ENCODE results near the gene SBK2. TPM values are rescaled to one million over a fixed set of nuclear protein-coding genes. Genes with fewer than 3 reads are reported as not detected.
A peak's percentile ranks its signal among the peaks of the same experiment; 100 is the strongest.

SBK2 gene
- total and polyA plus RNA-seq, 9 of the 15 experiments (the other 6 are each of a cell fraction or from before 2014, with no cell fraction given), result not detected

- TF ChIP-seq ZNF280B (CRISPR knock-in tag; IDR thresholded peaks at IDR 0.05) (no peak), ZNF121 (CRISPR knock-in tag; conservative IDR thresholded peaks at IDR 0.05) (no peak)
Observed at GRCh38 chr19:55486971-55487923, 49.7 kb downstream of the SBK2 start (continued).

DNA sequence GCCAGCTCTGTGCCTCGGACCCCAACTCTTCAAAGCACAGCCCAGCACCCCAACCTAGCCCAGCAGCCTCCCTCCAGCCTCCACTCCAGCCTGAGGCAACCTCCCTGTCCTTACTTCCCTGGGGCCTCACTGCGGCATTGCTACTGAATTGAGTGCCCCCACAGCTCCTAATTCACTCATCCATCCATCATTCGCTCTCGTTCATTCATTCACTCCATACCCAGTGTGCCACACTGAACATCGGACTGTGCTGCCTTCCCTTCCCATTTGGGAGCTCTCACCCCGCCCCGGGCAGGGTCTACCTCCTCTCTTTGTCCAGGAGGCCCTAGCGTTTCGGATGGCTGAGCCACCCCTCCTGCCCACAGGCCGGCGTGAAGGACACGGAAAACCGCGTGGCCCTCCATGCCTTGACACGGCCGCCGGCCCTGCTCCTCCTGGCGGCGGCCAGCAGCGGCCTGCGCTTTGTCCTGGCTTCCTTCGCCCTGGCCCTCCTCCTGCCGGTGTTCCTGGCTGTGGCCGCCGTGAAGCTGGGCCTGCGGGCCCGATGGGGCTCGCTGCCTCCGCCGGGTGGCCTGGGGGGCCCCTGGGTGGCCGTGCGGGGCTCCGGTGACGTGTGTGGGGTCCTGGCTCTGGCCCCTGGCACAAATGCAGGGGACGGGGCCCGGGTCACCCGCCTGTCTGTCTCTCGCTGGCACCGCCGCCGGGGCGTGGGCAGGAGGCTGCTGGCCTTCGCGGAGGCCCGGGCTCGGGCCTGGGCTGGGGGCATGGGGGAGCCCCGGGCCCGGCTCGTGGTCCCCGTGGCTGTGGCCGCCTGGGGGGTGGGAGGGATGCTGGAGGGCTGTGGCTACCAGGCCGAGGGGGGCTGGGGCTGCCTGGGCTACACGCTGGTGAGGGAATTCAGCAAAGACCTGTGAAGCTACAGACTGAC, 50.6 kb downstream of the SBK2 start:
- ChIA-PET POLR2A (interaction anchor here (0.5 to 3.6 kb wide), 6 partner anchors 10 to 666 kb away, joined by 3 to 30 read pairs (median 4); partner anchors contain the start of gene ZNF628), CTCF (ENCODE audit: low intra/inter-chr PET ratio) (no interaction called here)
- Histone ChIP-seq H3K4me3 (peak overlapping the region; percentile 80; the same call in 1 of the 2 replicates), H2AFZ (ENCODE audit: low read depth, low read length) (no peak overlapping the region), H3K79me2 (ENCODE audit: control insufficient read depth, insufficient read depth, low read length) (peaks cover 12% of the 10 kb centered on the region; the same call in 2 of the 3 replicates), H3K9me3 (replicated peaks; ENCODE audit: control insufficient read depth, insufficient read depth, low read depth, low read length) (no peaks in the 10 kb centered on the region), H3K27me3 (ENCODE audit: control insufficient read depth in 2 of 2, insufficient read depth in 2 of 2, low read length in 2 of 2) (no peaks in the 10 kb centered on the region), H3K36me3 (ENCODE audit: control insufficient read depth, insufficient read depth, low read length) (peaks cover 23% of the 10 kb centered on the region; the same call in 2 of the 3 replicates), H3K27ac (ENCODE audit: extremely low read depth, low read depth, low read length) (peak overlapping the region; percentile 72; the same call in 2 of the 3 replicates), H3K9me1 (ENCODE audit: control insufficient read depth, insufficient read depth, low read length) (no peaks in the 10 kb centered on the region), H3K4me2 (ENCODE audit: insufficient read depth, low read length) (peak overlapping the region; percentile 87), H4K20me1 (replicated peaks; ENCODE audit: control insufficient read depth, insufficient read depth, low read length) (no peaks in the 10 kb centered on the region), H3K4me1 (replicated peaks in 1 of 2; ENCODE audit: control insufficient read depth in 2 of 2, insufficient read depth in 2 of 2, low read length in 2 of 2) (peaks cover 25 to 81% of the 10 kb centered on the region in 2 experiments), H3K9ac (ENCODE audit: insufficient read depth in 1 of 2, low read depth in 2 of 2, low read length in 2 of 2) (peak overlapping the region in 1 of 2 experiments; percentile 98; a peak in 2 of 4 replicates)
- FAIRE-seq (no peak), ATAC-seq (no peak), DNase-seq (ENCODE audit: extremely low read depth in 1 of 4, low spot score in 3 of 4) (peak in 1 of 4 experiments; percentile 27)
- intact Hi-C loops (cut with micrococcal nuclease) (no loop called here), in situ Hi-C loops (cut with MboI) (no loop called here)
- no TSS peak for BruUV-seq (replicated peaks)
- WGBS (ENCODE audit: insufficient coverage, low coverage, missing lambda C conversion rate), result 90% methylated on average over 35 of the region's 53 CpGs
- TF ChIP-seq MITF (IDR thresholded peaks at IDR 0.05) (no peak), PRPF4 (IDR thresholded peaks at IDR 0.05; ENCODE audit: insufficient read depth, low read depth, low read length, poor library complexity, severe bottlenecking) (no peak), POLR2G (IDR thresholded peaks at IDR 0.05; ENCODE audit: low read depth, low read length) (peak; percentile 67), CBX3 (IDR thresholded peaks at IDR 0.05; ENCODE audit: borderline replicate concordance in 1 of 2, low read length in 2 of 2) (no peak), HNRNPL (IDR thresholded peaks at IDR 0.05; ENCODE audit: low read depth, low read length) (peak; percentile 67; the same call in 1 of the 2 replicates), DACH1 (IDR thresholded peaks at IDR 0.05; ENCODE audit: partially characterized antibody) (no peak), SMARCA5 (IDR thresholded peaks at IDR 0.05) (no peak), RNF2 (IDR thresholded peaks at IDR 0.05) (no peak), ZBTB33 (CRISPR knock-in tag; IDR thresholded peaks at IDR 0.05) (peak; percentile 99)
